SK-N-SH (cell line): ENCODE measurements around the gene CLN6. TPM values are rescaled to one million over a fixed set of nuclear protein-coding genes. Genes with fewer than 3 reads are reported as not detected.

ENCODE experiments used
- CTCF ChIA-PET: fragments of 300-600, 350-600 bp; formaldehyde crosslinking; extraction: SDS; loops from one replicate; lab custom pipeline; 2021; lab: Yijun Ruan, JAX
- POLR2A ChIA-PET: fragments of 350-600 bp; sonication (Branson Sonifier 250); formaldehyde crosslinking; extraction: SDS; loops from one replicate; lab custom pipeline; 2020; ENCODE audit warnings: antibody characterized with exemption, inconsistent platforms; lab: Yijun Ruan, JAX
- DNase-seq: peaks from one replicate; pipeline ENCODE4 v3.0.0; 2012
- H2AFZ ChIP-seq: fragments of 200-600 bp; sonication (generic); 2 replicates; pipeline ENCODE4 v1.8.1; 2016; ENCODE audit warnings: antibody characterized with exemption, mild to moderate bottlenecking, low read depth
- H3F3A ChIP-seq: fragments of 200-600 bp; sonication (generic); replicated peaks from 2 replicates; pipeline ENCODE3; 2016; ENCODE audit warnings: antibody characterized with exemption, mild to moderate bottlenecking; ENCODE audit not compliant: insufficient read depth
- H3K27ac ChIP-seq, 2 experiments: fragments of 200-500 bp in 1 of 2; fragments of 200-600 bp in 1 of 2; sonication (Bioruptor generic) in 1 of 2; sonication (generic), shearing (Covaris generic) in 1 of 2; 2 replicates each; pipeline versions ENCODE4 v1.5.1 to v1.6.1; 2014 to 2016; ENCODE audit warnings: low read depth in 2 of 2, inconsistent platforms in 1 of 2, low read length in 1 of 2, mild to moderate bottlenecking in 1 of 2, mixed read lengths in 1 of 2
- H3K27me3 ChIP-seq: fragments of 200-600 bp; sonication (generic), shearing (Covaris generic); 2 replicates; pipeline ENCODE4 v1.6.1; 2016; ENCODE audit warnings: mixed run types; ENCODE audit not compliant: insufficient read depth
- H3K36me3 ChIP-seq, 2 experiments: fragments of 200-500 bp in 1 of 2; fragments of 200-600 bp in 1 of 2; sonication (Bioruptor generic) in 1 of 2; sonication (generic) in 1 of 2; replicated peaks in 1 of 2; 2 replicates each; pipeline versions ENCODE3 to v1.5.1; 2014 to 2016; ENCODE audit warnings: low read length in 1 of 2, mild to moderate bottlenecking in 1 of 2; ENCODE audit not compliant: insufficient read depth in 2 of 2, control insufficient read depth in 1 of 2
- H3K4me1 ChIP-seq, 2 experiments: fragments of 200-500 bp in 1 of 2; fragments of 200-600 bp in 1 of 2; sonication (Bioruptor generic) in 1 of 2; sonication (generic), shearing (Covaris generic) in 1 of 2; 2 replicates each; pipeline versions ENCODE4 v1.5.1 to v1.6.1; 2014 to 2016; ENCODE audit warnings: low read depth in 1 of 2, low read length in 1 of 2, mixed run types in 1 of 2; ENCODE audit not compliant: insufficient read depth in 2 of 2, control insufficient read depth in 1 of 2
- H3K4me2 ChIP-seq: fragments of 200-600 bp; sonication (generic), shearing (Covaris generic); 2 replicates; pipeline ENCODE4 v1.6.1; 2017; ENCODE audit warnings: mixed run types
- H3K4me3 ChIP-seq, 2 experiments: fragments of 200-500 bp in 1 of 2; fragments of 200-600 bp in 1 of 2; sonication (Bioruptor generic) in 1 of 2; sonication (generic), shearing (Covaris generic) in 1 of 2; 2 replicates each; pipeline versions ENCODE4 v1.5.1 to v1.8.1; 2014 to 2016; ENCODE audit warnings: low read depth in 2 of 2, inconsistent platforms in 1 of 2, low read length in 1 of 2, mild to moderate bottlenecking in 1 of 2, mixed read lengths in 1 of 2, moderate library complexity in 1 of 2
- H3K79me2 ChIP-seq: fragments of 200-600 bp; sonication (generic); 2 replicates; pipeline ENCODE4 v1.8.1; 2017; ENCODE audit warnings: mild to moderate bottlenecking; ENCODE audit not compliant: insufficient read depth
- H3K9ac ChIP-seq: fragments of 200-600 bp; sonication (generic); 2 replicates; pipeline ENCODE4 v1.6.1; 2017; ENCODE audit warnings: mixed run types
- H3K9me2 ChIP-seq: fragments of 200-600 bp; sonication (generic); 2 replicates; pipeline ENCODE4 v1.6.1; 2017; ENCODE audit warnings: mixed run types
- H3K9me3 ChIP-seq: fragments of 200-600 bp; sonication (generic); 2 replicates; pipeline ENCODE4 v1.6.1; 2017; ENCODE audit warnings: mixed run types, mild to moderate bottlenecking, moderate library complexity
- H4K20me1 ChIP-seq: fragments of 200-600 bp; sonication (generic); 2 replicates; pipeline ENCODE4 v1.6.1; 2017; ENCODE audit warnings: mild to moderate bottlenecking, mixed run types; ENCODE audit not compliant: insufficient read depth
- CHD2 ChIP-seq: fragments of 150-350 bp; IDR thresholded peaks from 2 replicates; pipeline ENCODE4 v1.6.1; 2018; ENCODE audit warnings: low read length; ENCODE audit not compliant: partially characterized antibody
- CTCF ChIP-seq: fragments of 200-600 bp; sonication (generic); IDR thresholded peaks from 2 replicates; pipeline ENCODE4 v1.6.1; 2017; ENCODE audit warnings: antibody characterized with exemption, mild to moderate bottlenecking, moderate library complexity
- ELF1 ChIP-seq: IDR thresholded peaks from 2 replicates; pipeline ENCODE4 v1.4.0; 2012
- EP300 ChIP-seq, 2 experiments: IDR thresholded peaks; 2 replicates each; pipeline versions ENCODE4 v1.4.0 to v1.6.1; 2012; ENCODE audit warnings: borderline replicate concordance in 1 of 2, low read depth in 1 of 2, low read length in 1 of 2
- EZH2phosphoT487 ChIP-seq: fragments of 200-600 bp; sonication (generic); IDR thresholded peaks from 2 replicates; pipeline ENCODE4 v1.6.1; 2017; ENCODE audit warnings: low read depth, mixed run types, mild to moderate bottlenecking, antibody characterized with exemption, moderate library complexity, borderline replicate concordance
- FOSL2 ChIP-seq: IDR thresholded peaks from 2 replicates; pipeline ENCODE4 v1.4.0; 2012; ENCODE audit warnings: low read depth, mild to moderate bottlenecking, moderate library complexity, borderline replicate concordance
- FOXJ3 ChIP-seq: sonication (generic); formaldehyde crosslinking; IDR thresholded peaks from 2 replicates; pipeline ENCODE4 v1.5.1; 2020; ENCODE audit warnings: mild to moderate bottlenecking, missing genetic modification reagents
- IRF3 ChIP-seq: fragments of 150-350 bp; IDR thresholded peaks from 2 replicates; pipeline ENCODE4 v1.6.1; 2016; ENCODE audit warnings: mild to moderate bottlenecking, low read depth, low read length
- JUND ChIP-seq: IDR thresholded peaks from 2 replicates; pipeline ENCODE4 v1.4.0; 2012
- MXI1 ChIP-seq: IDR thresholded peaks from 2 replicates; pipeline ENCODE4 v1.6.1; 2012; ENCODE audit warnings: mild to moderate bottlenecking, low read depth, low read length, improper control_type of control experiment
- PBX3 ChIP-seq: IDR thresholded peaks from 2 replicates; pipeline ENCODE4; 2012
- POLR2AphosphoS5 ChIP-seq: IDR thresholded peaks from 2 replicates; pipeline ENCODE4 v1.6.1; 2012; ENCODE audit warnings: low read depth, low read length
- RAD21 ChIP-seq: IDR thresholded peaks from 2 replicates; pipeline ENCODE4 v1.6.1; 2012; ENCODE audit warnings: mild to moderate bottlenecking, low read length
- RCOR1 ChIP-seq: fragments of 150-350 bp; IDR thresholded peaks from 2 replicates; pipeline ENCODE4 v1.6.1; 2017; ENCODE audit warnings: antibody characterized with exemption, low read length
- SIN3A ChIP-seq: IDR thresholded peaks from 2 replicates; pipeline ENCODE4 v1.6.1; 2012; ENCODE audit warnings: low read depth, mild to moderate bottlenecking, low read length, moderate library complexity, borderline replicate concordance
- USF1 ChIP-seq: IDR thresholded peaks from 2 replicates; pipeline ENCODE4 v1.4.0; 2012; ENCODE audit warnings: low read depth, borderline replicate concordance
- YY1 ChIP-seq: IDR thresholded peaks from 2 replicates; pipeline ENCODE4 v1.4.0; 2012; ENCODE audit warnings: low read depth, mild to moderate bottlenecking
- WGBS: methylation state at CpG from one replicate; pipeline ENCODE4 v1.1.6; 2017; ENCODE audit warnings: low lambda C conversion rate; 5-methylcytosine and 5-hydroxymethylcytosine counted together
- polyA plus RNA-seq, 3 experiments: library from polyadenylated mRNA; depleted of rRNA; stranded (reverse); fragments of >200 nt; gene quantifications; 2 replicates each; pipeline ENCODE4 v1.2.3, GENCODE V29; 2012

Gene CLN6
- polyA plus RNA-seq, 1 of the 3 experiments (the other 2 are of a cell fraction) = 27.5 TPM

GRCh38 chr15:68192117-68192516 is 37.4 kb downstream of the CLN6 start:
- Histone ChIP-seq H4K20me1 (no peaks in the 10 kb centered on the region), H3K9ac (no peak overlapping the region), H3K36me3 (peaks cover 34 to 35% of the 10 kb centered on the region in 2 experiments), H3K79me2 (no peaks in the 10 kb centered on the region; the same call in 1 of the 2 replicates), H3K27ac (no peak overlapping the region)
- TF ChIP-seq EZH2phosphoT487 = no peak
- TF ChIP-seq ELF1 = no peak
- TF ChIP-seq PBX3 = no peak
- no peak for TF ChIP-seq RAD21
- no peak for TF ChIP-seq CHD2
- TF ChIP-seq FOSL2 = no peak
- no peak for TF ChIP-seq SIN3A
- TF ChIP-seq EP300 (IDR thresholded peaks at IDR 0.05; ENCODE audit: borderline replicate concordance in 1 of 2, low read depth in 1 of 2, low read length in 1 of 2) = no peak
- TF ChIP-seq RCOR1 = no peak
- no peak for TF ChIP-seq CTCF
- no peak for TF ChIP-seq USF1
- TF ChIP-seq MXI1 = no peak
- no peak for TF ChIP-seq JUND
- TF ChIP-seq, all 33 proteins: peak for 0
- 95% methylated on average over 4 of the region's 4 CpGs for WGBS
- ChIA-PET CTCF (interaction anchor here (1.3 to 2.0 kb wide), 2 partner anchors 19 to 328 kb away, joined by 3 to 9 read pairs; no protein-coding TSS in a partner anchor), POLR2A (no interaction called here)
- Histone ChIP-seq H2AFZ (no peak overlapping the region), H3K27me3 (no peaks in the 10 kb centered on the region), H3K4me3 (no peak overlapping the region), H3K9me3 (no peaks in the 10 kb centered on the region), H3K4me2 (no peak overlapping the region), H3K4me1 (peaks cover 11 to 18% of the 10 kb centered on the region in 2 experiments; a peak in 3 of 4 replicates), H3F3A (peaks cover 14% of the 10 kb centered on the region), H3K9me2 (no peaks in the 10 kb centered on the region)
- no peak for DNase-seq

GRCh38 chr15:68191555-68191954 is 38.0 kb downstream of the CLN6 start:
- Histone ChIP-seq H3K27me3 (no peaks in the 10 kb centered on the region), H4K20me1 (no peaks in the 10 kb centered on the region), H3K4me3 (no peak overlapping the region), H2AFZ (no peak overlapping the region), H3K36me3 (peaks cover 34 to 38% of the 10 kb centered on the region in 2 experiments), H3K4me1 (peaks cover 17 to 21% of the 10 kb centered on the region in 2 experiments; a peak in 3 of 4 replicates), H3F3A (peaks cover 20% of the 10 kb centered on the region), H3K27ac (no peak overlapping the region), H3K4me2 (no peak overlapping the region), H3K79me2 (no peaks in the 10 kb centered on the region; the same call in 1 of the 2 replicates), H3K9ac (no peak overlapping the region), H3K9me2 (no peaks in the 10 kb centered on the region), H3K9me3 (no peaks in the 10 kb centered on the region)
- no peak for TF ChIP-seq IRF3
- TF ChIP-seq ELF1 = no peak
- no peak for TF ChIP-seq CHD2
- 0 out of 2 replicates have a peak, but pooled peaks have one; percentile 8 for TF ChIP-seq POLR2AphosphoS5
- TF ChIP-seq YY1 = no peak
- TF ChIP-seq FOXJ3 (CRISPR knock-in tag) = no peak
- ChIA-PET POLR2A (no interaction called here), CTCF (interaction anchor here (1.0 to 2.0 kb wide), 5 partner anchors 12 to 328 kb away, joined by 3 to 9 read pairs (median 3); no protein-coding TSS in a partner anchor)
- no peak for DNase-seq
- 68% methylated on average over 3 of the region's 3 CpGs for WGBS
